GM19463 (cell line): ENCODE data around the gene FANCC.

Source experiments
- ATAC-seq: cut with Tn5 transposase; IDR thresholded peaks from one replicate; pipeline ENCODE4 v1.9.1; 2021; ENCODE audit warnings: mild to moderate bottlenecking, moderate library complexity; ENCODE audit not compliant: unreplicated experiment

FANCC gene

DNA sequence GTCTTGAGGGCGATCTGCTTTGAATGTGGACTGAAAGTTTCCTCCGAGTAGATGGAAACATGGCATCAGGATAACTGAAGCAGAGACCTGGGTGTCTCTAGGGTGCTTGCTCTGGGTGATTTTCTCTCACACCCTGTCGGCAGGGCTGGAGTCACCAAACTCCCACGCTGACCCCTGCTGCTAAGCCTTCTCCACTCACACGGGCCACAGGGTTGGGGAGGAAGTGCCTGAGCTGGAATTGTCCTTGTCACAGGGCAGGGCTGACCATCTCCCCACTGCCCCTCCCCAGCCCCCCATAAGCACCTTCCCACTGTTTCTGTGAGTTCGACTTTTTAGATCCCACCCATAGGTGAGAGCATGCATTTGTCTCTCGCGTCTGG is 212.9 kb downstream of the FANCC start:
- ATAC-seq, result no peak

DNA sequence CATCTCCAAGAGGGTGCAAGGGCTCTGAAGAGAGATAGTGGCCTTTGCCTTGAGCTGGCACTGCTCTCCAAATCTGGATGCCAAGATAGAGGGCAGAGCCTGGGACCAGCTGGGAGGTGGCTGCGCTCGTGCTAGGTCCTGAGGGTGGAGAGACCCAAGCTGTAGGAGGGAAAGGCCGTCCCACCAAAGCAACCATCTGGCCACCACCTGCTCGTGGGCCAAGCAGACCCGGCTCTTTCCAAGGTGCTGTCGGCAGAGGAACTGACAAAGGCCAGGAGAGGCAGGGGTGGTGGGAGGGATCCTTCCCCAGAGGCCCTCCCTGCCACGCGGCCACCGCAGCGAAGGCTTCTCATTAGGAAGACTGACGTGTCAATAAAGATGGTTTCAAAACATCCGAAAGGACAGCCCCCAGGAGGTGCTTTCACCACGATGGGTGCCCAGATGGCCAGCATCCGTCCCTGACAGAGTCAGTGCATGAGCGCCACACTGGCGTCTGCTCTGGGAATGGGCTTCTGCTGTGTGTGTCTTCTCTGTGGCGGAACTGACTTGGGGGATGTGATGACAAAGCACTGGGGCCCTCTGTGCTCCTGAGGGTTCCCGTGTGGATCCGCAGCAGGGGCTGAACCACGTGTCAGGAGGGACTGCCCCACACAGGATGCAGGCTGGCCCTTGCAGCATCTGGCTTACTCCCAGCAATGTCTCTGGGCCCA is 213.5 kb downstream of the FANCC start:
- ATAC-seq, result no peak

DNA sequence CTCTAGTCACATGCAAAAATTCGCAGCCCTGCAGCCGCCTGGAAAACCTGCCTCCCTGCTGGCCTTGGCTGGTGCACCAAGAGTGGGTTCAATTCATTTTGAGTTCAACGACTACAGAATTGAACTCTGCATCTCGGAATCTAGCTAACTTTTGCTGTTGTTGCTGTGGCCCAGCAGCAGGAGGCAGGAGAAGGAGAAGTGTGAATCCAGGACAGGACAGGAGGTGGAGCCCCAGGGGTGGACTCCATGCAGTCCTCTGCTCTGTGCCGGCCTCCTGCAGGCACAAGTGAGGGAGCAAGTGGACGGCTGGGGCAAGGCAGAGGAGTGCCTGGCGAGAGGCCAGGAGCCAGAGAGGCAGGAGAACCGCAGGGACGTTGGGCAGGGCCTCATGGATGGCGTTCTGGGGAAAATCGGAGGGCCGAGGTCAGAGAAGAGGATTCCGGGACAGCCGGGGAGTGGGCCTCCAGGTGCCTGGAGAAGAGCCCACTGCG is 214.2 kb downstream of the FANCC start:
- ATAC-seq, result no peak

DNA sequence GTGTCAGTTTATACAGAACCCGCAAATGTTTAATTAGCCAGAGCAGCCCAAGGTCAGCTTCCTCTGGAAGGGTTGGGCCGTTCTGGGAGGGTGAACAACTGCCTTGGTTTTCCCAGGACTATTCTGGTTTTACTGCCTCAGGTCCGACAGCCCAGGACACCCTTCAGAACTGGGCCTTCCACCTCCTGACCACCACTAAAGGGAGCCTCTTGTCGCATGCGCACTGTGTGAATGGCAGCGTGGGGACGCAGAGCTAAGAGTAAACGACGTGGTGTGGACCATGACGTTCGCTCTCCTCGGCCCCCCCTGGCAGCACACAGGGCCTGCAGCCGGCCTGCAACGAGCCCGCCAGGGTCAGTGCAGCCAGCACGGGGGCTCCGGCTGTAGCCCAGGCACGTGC is 214.9 kb downstream of the FANCC start:
- ATAC-seq, result no peak

DNA sequence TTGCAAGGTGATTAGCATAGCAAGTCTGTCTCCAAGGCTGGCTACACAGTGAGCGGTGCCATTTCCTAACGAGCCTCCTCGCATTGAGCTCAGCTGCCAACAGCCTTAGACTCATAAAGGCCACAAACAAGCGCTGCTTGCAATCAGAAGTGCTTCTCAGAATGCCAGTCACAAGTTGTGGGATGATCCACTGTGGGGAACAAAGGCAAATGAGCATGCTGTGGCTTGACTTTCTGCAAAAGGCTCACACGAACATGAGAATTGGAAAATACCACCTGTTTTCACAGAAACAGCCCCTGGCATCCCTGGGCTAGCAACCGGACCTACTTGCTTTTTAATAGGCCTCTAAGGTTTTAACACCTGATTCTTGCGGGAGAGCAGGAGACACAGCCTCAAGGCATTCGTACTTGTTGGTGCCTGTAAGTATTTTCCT is 215.5 kb downstream of the FANCC start:
- ATAC-seq, result no peak

DNA sequence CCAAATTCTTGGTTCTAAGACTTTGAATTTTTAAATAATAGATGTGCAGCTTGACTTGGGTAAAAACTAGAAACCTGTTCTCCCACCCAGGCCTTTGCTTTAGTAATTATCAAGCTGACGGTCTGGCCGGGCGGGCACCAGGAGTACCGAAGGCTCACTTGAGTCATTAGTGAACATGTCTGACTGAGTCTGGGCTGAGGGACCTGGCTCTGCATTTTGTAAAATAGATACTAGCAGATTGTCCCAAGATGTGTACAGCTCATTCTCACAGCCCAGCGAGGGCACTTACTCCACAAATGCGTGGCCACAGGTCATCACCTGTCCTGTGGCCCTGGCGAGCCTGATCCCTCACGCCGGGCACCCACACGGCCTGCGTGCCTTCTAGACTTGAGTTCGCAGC is 216.2 kb downstream of the FANCC start:
- ATAC-seq, result no peak

DNA sequence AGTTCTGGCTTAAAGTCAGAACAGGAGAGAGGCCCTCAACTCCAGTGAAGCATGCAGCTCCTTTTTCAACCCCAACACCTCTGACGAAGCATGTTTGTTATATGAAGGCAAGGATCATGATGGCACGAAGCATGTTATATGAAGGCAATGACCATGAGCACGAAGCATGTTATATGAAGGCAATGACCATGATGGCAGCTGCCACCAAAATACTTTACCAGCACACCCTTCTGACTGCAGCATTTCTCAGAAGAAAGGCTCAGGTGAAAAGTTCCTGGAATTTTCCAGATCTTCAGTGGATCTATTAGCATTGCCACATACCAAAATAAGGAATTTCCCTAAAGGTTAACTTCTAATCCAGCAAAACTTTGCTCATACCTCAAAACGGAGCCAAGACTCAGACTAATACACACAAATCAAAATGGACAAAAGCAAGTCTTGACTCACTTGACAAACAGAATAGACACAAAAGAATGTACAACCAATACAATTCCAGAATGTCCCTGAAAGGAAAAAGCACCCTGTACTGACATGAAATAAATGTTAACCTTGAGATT is 217.4 kb downstream of the FANCC start:
- no peak for ATAC-seq

DNA sequence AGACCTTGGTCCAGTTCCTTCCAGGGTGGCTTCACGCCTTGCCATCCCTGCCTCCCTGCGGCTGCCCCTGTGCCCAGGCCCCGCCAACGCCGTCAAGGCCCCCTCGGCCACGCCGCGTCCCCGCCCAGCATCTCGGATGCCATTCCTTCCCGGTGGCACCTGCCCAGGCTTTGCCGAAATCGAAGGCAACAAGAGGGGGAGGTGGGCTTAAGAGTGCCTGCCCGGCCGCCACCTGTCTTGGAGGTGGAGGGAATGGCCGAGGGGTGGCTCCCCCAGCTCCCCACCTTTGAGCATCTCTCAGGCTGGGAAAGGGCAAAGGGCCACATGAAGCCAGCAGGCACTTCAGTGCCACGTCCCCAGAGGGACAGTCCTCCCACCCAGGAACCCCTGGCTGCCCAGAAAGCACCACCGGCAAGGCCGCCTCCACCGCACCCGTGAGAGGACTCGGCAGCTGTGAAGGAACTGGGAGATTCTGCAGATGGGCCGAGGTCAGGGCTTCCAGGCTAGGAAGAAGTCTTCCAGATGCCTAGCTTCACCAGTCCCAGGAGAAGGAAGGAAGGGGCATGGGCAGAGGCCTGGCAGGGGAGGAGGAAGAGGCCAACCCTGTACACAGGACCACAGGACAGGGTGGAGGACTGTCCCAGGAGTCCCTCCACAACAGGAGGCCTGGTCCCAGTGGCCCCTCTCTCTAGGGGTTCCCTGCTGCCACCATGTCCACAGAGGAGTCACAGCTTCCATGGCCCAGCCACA is 218.0 kb downstream of the FANCC start:
- ATAC-seq, result no peak

DNA sequence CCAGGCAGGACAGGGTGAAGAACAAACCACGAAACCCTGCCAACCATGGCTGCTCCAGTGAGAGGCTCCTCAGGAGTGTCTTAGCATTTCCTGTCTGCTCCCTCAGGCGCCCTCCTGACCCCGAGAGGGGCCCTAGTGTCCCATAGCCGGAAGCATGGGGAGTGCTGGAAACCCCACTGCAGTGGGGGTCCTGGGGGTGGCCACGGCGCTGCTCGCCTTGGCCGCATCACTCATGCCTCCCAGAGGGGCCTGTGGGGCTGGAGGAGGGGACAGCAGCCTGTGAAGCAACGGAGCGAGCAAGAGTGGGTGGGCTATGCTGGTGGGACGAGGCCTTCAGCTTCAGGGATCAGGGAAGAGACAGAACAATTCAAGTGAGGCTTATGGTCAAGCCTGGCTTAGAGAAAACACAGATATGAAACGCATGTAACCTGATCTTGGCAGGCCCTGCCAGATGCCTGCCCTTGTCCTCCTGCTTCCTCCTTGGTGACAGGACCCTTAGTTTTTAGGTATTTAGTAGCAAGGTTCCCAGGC is 219.1 kb downstream of the FANCC start:
- no peak for ATAC-seq

DNA sequence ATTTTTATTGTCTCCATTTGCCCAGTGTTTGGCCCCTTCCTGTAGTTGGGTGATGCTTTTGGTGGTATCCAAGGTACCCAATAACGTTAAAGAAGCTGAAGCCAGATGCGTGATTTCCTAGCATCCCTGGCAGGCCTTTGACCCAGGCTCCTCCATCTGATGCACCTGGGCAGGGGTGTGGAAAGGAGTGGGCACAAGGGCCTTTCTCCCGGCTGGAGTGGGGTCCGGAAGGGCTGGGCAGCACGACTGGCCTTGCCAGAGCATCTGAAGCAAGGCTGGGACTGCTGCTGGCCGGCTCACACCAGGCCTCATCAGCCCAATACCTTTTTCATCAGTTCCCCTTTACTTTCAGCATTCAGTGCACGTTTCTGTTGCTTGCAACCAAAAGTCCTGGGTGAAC is 220.2 kb downstream of the FANCC start:
- ATAC-seq, result no peak

DNA sequence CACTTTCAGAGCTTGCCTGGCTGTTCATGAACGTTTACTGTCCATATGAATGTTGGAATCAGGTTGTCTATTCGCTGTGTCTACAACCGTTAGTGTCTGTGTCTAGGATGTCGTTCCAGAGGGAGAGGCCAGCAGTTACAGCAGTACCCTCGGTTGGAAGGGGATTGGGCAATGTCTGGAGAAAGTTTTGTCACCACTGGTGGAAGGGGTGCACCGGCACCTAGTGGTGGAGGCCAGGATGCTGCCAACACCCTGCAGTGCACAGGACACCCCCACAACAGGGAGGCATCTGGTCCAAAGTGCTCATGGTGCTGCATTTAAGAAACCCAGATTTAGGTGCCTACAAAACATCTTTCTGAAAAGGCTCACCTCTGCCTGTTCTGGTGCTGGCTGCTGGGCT is 220.7 kb downstream of the FANCC start:
- ATAC-seq, result no peak

DNA sequence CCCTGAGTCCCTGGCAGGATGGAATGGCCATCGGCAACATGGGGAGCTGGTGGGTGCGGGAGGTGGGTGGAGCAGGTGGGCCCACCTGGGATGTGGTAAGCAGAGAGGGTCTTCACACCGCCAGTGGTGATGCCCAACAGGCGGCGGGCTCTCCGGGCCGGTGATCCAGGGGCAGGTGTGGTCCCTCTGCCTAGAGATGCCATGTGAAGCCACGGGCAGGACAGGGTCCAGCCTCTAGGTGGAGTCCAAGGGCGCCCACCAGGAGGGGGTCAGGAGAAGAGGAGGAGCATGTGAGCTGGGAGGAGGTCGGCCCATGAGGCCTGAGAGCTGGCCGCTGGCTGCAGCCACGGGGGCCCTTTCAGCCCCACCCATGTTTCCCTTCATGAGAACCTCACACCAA is 221.1 kb downstream of the FANCC start:
- ATAC-seq, result no peak

DNA sequence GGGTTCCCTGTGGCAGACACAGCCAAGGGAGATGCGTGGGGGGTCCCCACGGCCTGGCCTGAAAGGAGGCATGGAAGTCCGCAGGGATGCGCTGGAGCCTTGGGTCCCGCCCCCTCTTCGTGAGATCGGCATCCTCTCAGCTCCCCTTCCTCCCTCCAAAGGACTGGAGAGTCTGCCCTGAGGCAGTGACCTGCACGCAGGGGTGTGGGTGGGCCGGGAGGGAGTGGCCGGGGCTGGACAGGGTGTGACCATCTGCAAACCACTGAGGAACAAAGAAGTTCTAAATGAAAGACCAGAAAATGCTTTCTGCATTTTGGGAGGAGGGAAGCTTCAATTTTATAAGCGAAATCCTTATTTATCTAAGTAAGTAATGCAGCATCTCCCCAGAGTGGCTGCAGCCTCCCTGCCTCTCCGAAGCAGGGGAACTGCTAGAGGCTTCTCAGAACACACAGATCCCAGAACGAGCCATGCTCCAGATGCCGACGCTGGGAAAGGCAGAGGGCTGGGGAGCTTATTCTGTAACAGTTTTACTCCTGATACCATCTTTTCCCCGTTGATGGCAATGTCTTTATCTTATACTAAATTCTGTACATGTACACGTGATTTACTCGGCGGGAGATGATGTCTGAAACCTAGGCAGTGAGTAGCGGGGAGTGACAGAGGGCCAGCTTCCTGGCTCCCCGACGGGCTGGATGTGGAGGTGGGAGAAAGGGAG is 221.7 kb downstream of the FANCC start:
- no peak for ATAC-seq

DNA sequence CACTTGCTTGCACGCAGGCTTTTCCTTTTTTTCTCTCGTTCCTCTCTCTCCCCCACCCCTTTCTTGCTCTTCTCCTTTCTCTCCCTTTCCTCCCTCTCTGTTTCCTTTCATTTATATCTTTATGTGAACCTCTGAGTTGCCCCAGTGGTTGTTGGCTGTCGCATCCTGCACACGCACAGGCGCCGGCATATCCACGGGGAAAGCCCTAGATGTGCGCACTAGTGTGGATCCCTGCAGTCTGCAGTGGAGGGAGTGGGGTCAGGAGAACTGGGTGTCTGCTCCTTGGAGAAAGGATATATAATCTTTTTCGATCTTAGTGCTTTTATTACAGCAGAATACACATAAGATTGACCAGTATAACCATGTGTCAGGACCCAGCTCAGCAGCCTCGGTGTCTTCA is 223.5 kb downstream of the FANCC start:
- no peak for ATAC-seq

DNA sequence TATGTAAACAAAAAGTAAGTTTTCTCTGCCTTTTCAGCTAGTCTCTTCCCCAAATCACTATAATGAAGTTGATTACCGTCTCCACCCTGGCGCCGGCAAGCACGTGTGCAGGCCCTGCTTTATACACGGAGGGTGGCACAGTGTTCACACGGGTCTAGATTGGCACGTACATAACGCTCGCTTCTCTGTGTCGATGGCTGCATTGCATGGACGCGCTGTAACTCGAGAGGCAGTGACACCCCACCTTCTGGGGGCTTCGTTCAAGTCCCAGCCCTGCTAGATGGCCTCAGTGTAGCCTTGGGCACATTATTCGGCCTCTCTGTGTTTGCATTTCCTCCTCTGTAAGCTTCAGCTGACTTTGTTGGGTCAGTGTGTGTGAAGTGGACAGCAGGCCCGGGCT is 223.9 kb downstream of the FANCC start:
- no peak for ATAC-seq

DNA sequence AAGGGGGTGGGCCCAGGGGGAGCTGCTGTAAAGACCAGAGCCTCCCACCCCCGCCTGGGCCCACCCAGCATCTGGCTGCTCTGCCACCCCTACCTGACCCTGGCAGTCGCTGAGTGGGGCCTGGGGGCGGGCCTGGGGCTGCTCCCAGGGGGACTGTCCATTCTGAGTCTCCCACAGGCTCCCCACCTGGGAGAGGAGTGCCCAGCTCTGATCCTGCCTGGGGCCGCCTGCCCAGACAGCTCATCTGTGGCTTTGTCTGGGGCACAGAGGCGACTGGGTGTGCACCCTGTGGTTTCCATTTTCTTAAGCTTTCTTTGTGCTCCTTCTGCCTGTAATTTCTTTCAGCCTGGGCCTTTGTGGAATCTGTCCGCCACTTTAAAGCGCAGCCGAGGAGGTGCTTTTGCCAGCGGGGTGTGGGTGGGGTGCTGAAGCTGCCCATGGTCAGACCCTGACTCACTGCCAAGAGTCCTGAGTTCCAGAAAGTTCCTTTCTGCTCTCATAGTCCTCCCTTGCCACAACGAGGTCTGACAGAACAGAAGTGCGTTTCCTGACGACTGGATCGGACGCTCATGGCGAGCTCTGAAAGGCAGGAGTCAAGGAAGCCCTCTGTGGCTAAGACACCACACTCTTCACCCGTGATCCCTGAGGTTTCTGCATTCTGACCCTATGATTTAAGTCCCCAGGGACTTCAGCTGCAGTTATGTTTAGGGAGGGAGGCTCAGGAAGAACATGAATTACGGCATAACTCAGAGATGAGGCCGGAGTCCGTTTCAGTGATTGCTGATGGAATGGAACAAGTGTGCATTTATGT is 225.0 kb downstream of the FANCC start:
- ATAC-seq, result no peak

DNA sequence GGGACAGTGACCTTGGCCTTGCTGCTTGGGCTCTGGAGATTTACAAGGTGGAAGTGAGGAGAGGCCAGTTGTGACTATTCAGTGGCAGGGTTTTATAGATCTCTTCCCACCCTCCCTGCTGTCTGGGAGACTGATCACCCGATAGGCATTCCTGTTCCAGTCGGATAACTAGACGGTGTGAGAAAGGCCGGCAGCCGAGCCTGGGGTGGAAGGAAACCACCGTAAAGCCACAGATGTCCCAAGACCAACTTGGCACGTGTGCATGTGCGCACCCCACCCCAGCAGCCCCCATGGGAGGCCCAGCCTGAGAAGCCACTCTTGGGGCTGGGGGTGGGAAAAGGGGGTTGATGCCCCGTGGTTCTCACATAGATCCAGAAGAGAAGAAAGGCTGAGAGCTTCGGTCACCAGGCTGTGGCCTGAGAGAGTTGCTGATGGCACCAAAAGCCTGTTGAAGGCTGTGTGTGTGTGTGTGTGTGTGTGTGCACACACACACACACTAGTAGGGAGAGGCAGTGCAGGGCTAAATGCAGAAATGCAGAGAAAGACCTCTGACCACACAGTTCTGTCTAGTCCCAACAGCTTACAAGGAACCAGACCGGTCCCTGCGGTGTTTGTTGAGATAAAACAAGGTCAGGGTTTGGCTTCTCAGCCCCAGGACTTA is 225.8 kb downstream of the FANCC start:
- ATAC-seq, result no peak

DNA sequence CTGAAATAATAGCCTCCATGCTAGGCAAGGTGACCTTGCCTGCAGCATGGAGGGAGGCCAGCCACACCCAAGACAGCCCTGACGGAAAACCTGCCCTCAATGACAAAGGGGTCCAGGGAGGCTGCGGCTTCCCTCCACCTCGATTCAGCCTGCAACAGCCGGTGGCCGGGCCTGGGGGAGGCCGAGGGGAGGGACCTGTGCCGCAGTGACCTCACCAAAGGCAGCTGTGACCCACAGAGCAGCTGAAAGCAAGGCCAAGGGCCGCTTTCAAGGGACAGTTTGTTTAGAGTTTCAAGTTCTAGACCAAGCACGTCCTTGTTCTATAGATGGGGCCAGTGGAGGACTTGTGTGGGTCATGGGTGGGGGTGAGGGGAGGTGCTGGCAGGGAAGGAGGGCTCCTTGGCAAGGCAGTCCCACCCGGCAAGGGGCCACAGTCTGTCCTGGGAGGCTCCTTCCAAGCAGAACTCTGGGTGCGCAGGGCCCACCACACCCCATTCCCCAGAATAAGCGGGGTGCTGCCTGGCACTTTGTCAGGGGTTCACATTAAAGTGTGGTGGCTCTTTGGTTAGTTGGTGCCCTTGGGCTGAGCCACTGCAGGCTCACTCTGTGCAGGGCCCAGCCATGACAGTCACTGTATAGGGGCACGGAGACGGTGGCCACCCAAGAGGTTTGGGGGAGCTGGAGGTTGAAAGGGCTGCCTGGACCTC is 226.5 kb downstream of the FANCC start:
- ATAC-seq, result no peak
